Ectodermal cell (in vitro differentiated cells): ENCODE measurements around the gene GJA3.

Source experiments
- H3K27ac ChIP-seq: 2 replicates; pipeline ENCODE4 v1.7.0; 2013; ENCODE audit warnings: mild to moderate bottlenecking, low read depth, low read length; ENCODE audit not compliant: insufficient read depth, poor library complexity, severe bottlenecking
- H3K27me3 ChIP-seq: 2 replicates; pipeline ENCODE4 v1.7.0; 2013; ENCODE audit warnings: mild to moderate bottlenecking, low read length; ENCODE audit not compliant: insufficient read depth, control insufficient read depth, poor library complexity, severe bottlenecking
- H3K36me3 ChIP-seq: one replicate; pipeline ENCODE4 v1.7.0; 2013; ENCODE audit warnings: low read length; ENCODE audit not compliant: control insufficient read depth, insufficient read depth
- H3K4me1 ChIP-seq: one replicate; pipeline ENCODE4 v1.7.0; 2013; ENCODE audit warnings: low read length; ENCODE audit not compliant: control insufficient read depth, insufficient read depth
- H3K4me3 ChIP-seq: 2 replicates; pipeline ENCODE4 v1.7.0; 2013; ENCODE audit warnings: low read depth, low read length, control low read depth; ENCODE audit not compliant: insufficient read depth
- H3K9me3 ChIP-seq: 2 replicates; pipeline ENCODE4 v1.7.0; 2013; ENCODE audit warnings: mild to moderate bottlenecking, low read length, moderate library complexity; ENCODE audit not compliant: control insufficient read depth
- WGBS, 2 experiments: methylation state at CpG; one replicate each; pipeline ENCODE4 v1.1.7; 2013; ENCODE audit warnings: missing lambda C conversion rate in 2 of 2; 5-methylcytosine and 5-hydroxymethylcytosine counted together

The GJA3 gene

GRCh38 chr13:20149762-20150161 is 11.1 kb downstream of the GJA3 start:
- no peaks in the 10 kb centered on the region for H3K36me3 ChIP-seq
- H3K4me1 ChIP-seq: peaks cover 10% of the 10 kb centered on the region
- H3K9me3 ChIP-seq: no peaks in the 10 kb centered on the region
- H3K27me3 ChIP-seq: no peaks in the 10 kb centered on the region
- H3K27ac ChIP-seq: no peak overlapping the region
- 87 to 89% methylated on average over 9 of the region's 9 CpGs for WGBS, 2 experiments
- no peak overlapping the region for H3K4me3 ChIP-seq

GRCh38 chr13:20148501-20149183 is 12.2 kb downstream of the GJA3 start:
- H3K36me3 ChIP-seq: no peaks in the 10 kb centered on the region
- no peaks in the 10 kb centered on the region for H3K27me3 ChIP-seq
- 94 to 95% methylated on average over 16 of the region's 16 CpGs for WGBS, 2 experiments

GRCh38 chr13:20146381-20146780 is 14.5 kb downstream of the GJA3 start:
- Histone ChIP-seq H3K27ac (no peak overlapping the region), H3K27me3 (no peaks in the 10 kb centered on the region), H3K4me1 (peaks cover 10% of the 10 kb centered on the region), H3K36me3 (no peaks in the 10 kb centered on the region), H3K9me3 (no peaks in the 10 kb centered on the region), H3K4me3 (no peak overlapping the region)
- 94 to 100% methylated on average over 1 of the region's 1 CpG for WGBS, 2 experiments

More at GRCh38 chr13:20148501-20149183, 12.2 kb downstream of the GJA3 start:
- Histone ChIP-seq H3K4me3 (no peak overlapping the region), H3K27ac (no peak overlapping the region), H3K4me1 (peaks cover 10% of the 10 kb centered on the region), H3K9me3 (no peaks in the 10 kb centered on the region)

- Histone ChIP-seq H3K4me1 (peaks cover 9% of the 10 kb centered on the region), H3K27me3 (no peaks in the 10 kb centered on the region), H3K4me3 (no peak overlapping the region), H3K9me3 (no peaks in the 10 kb centered on the region), H3K36me3 (no peaks in the 10 kb centered on the region), H3K27ac (no peak overlapping the region)
- 75 to 77% methylated on average over 7 of the region's 7 CpGs for WGBS, 2 experiments
Observed at GRCh38 chr13:20145521-20145920, 15.3 kb downstream of the GJA3 start.

- Histone ChIP-seq H3K27me3 (no peaks in the 10 kb centered on the region), H3K4me3 (no peak overlapping the region)
- 91 to 92% methylated on average over 12 of the region's 12 CpGs for WGBS, 2 experiments
Observed at GRCh38 chr13:20144141-20144850, 16.6 kb downstream of the GJA3 start.

GRCh38 chr13:20142927-20143480 is 17.8 kb downstream of the GJA3 start:
- 96 to 97% methylated on average over 30 of the region's 30 CpGs for WGBS, 2 experiments
- no peak overlapping the region for H3K27ac ChIP-seq
- no peaks in the 10 kb centered on the region for H3K36me3 ChIP-seq
- no peaks in the 10 kb centered on the region for H3K9me3 ChIP-seq
- H3K4me3 ChIP-seq: no peak overlapping the region
- no peaks in the 10 kb centered on the region for H3K27me3 ChIP-seq
- H3K4me1 ChIP-seq: no peaks in the 10 kb centered on the region

More at GRCh38 chr13:20144141-20144850, 16.6 kb downstream of the GJA3 start:
- H3K4me1 ChIP-seq: no peaks in the 10 kb centered on the region
- no peak overlapping the region for H3K27ac ChIP-seq
- H3K36me3 ChIP-seq: no peaks in the 10 kb centered on the region
- no peaks in the 10 kb centered on the region for H3K9me3 ChIP-seq

GRCh38 chr13:20142023-20142926 is 18.6 kb downstream of the GJA3 start:
- 93 to 94% methylated on average over 84 of the region's 84 CpGs for WGBS, 2 experiments
- Histone ChIP-seq H3K4me1 (no peaks in the 10 kb centered on the region), H3K4me3 (no peak overlapping the region), H3K36me3 (no peaks in the 10 kb centered on the region), H3K27me3 (peaks cover 6% of the 10 kb centered on the region), H3K9me3 (no peaks in the 10 kb centered on the region), H3K27ac (no peak overlapping the region)

- Histone ChIP-seq H3K4me3 (no peak overlapping the region), H3K4me1 (no peaks in the 10 kb centered on the region), H3K27ac (no peak overlapping the region), H3K36me3 (no peaks in the 10 kb centered on the region), H3K9me3 (no peaks in the 10 kb centered on the region), H3K27me3 (peaks cover 14% of the 10 kb centered on the region)
- WGBS, 2 experiments: 86 to 88% methylated on average over 13 to 14 of the region's 14 CpGs
Observed at GRCh38 chr13:20141238-20142022, 19.4 kb downstream of the GJA3 start.

GRCh38 chr13:20140487-20140886 is 20.4 kb downstream of the GJA3 start:
- Histone ChIP-seq H3K36me3 (no peaks in the 10 kb centered on the region), H3K27ac (no peak overlapping the region), H3K27me3 (peaks cover 17% of the 10 kb centered on the region), H3K4me1 (no peaks in the 10 kb centered on the region), H3K4me3 (no peak overlapping the region), H3K9me3 (no peaks in the 10 kb centered on the region)
- 81 to 86% methylated on average over 2 to 4 of the region's 4 CpGs for WGBS, 2 experiments
